ENCODE data around the gene SFN.

DNA sequence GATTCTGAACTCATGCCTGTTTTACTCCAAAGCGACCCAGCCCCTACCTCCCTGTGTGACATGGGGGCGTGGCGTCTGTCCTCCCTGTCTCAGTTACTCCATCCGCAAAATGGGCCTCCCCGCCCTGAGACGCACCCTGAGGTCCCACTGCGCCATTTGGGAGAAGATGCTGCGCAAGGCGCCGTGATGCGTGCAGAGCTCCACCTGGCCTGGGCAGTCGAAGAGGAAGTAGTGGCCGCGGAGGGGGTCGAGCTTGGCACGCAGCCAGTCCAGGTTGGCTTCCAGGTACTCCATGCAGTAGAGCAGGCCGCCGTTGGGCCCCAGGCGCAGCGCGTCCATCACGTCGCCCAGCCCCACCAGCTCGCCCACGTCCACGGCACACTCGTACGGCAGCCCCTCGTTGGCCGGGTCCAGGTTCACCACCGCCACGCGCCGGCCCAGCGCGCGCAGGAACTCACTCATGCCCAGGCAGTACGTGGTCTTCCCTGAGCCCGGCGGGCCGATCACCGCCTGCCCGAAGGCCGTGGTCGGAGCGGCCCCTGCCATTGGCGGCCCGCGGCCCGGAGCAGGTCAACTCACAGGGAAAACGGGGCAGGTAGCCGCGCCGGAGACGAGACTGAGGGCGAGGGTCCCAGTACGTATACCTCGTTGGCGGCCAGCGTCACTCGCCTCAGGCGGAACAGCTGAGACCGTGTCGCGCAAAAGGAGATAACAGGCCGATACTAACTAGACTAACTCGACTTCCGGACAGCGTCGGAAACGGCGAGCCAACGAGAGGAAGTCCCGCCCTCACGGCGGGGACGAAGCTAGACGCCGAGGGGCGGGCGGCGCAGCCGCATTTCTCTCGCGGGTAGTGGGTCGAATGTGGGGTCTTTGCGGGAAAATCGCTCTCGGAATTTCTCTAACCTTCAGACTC, 26.9 kb downstream of the SFN start, which contains the start of gene GPN2:
- TF ChIP-seq, protein P1, sequence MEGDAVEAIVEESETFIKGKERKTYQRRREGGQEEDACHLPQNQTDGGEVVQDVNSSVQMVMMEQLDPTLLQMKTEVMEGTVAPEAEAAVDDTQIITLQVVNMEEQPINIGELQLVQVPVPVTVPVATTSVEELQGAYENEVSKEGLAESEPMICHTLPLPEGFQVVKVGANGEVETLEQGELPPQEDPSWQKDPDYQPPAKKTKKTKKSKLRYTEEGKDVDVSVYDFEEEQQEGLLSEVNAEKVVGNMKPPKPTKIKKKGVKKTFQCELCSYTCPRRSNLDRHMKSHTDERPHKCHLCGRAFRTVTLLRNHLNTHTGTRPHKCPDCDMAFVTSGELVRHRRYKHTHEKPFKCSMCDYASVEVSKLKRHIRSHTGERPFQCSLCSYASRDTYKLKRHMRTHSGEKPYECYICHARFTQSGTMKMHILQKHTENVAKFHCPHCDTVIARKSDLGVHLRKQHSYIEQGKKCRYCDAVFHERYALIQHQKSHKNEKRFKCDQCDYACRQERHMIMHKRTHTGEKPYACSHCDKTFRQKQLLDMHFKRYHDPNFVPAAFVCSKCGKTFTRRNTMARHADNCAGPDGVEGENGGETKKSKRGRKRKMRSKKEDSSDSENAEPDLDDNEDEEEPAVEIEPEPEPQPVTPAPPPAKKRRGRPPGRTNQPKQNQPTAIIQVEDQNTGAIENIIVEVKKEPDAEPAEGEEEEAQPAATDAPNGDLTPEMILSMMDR (IDR thresholded peaks at IDR 0.05 in 2 of 3, conservative IDR thresholded peaks at IDR 0.05 in 1 of 3; ENCODE audit: borderline replicate concordance in 1 of 3, insufficient read depth in 1 of 3, low read depth in 2 of 3, low read length in 2 of 3): no peak
- TF ChIP-seq CBX3 (IDR thresholded peaks at IDR 0.05; ENCODE audit: low read depth) (peak; percentile 10; the same call in 1 of the 2 replicates), SP1 (IDR thresholded peaks at IDR 0.05; ENCODE audit: low read depth) (no peak), SRF (IDR thresholded peaks at IDR 0.05; ENCODE audit: low read depth) (no peak), CEBPB (IDR thresholded peaks at IDR 0.05; ENCODE audit: low read depth) (no peak), EZH2 (IDR thresholded peaks at IDR 0.05) (no peak), POLR2A (IDR thresholded peaks at IDR 0.05; ENCODE audit: borderline replicate concordance, extremely low read depth, insufficient read depth, insufficient read length) (peak; percentile 87), EZH2phosphoT487 (IDR thresholded peaks at IDR 0.05; ENCODE audit: borderline replicate concordance) (no peak), ZFX (IDR thresholded peaks at IDR 0.05) (peak; percentile 95)
- TF ChIP-seq, protein P2, sequence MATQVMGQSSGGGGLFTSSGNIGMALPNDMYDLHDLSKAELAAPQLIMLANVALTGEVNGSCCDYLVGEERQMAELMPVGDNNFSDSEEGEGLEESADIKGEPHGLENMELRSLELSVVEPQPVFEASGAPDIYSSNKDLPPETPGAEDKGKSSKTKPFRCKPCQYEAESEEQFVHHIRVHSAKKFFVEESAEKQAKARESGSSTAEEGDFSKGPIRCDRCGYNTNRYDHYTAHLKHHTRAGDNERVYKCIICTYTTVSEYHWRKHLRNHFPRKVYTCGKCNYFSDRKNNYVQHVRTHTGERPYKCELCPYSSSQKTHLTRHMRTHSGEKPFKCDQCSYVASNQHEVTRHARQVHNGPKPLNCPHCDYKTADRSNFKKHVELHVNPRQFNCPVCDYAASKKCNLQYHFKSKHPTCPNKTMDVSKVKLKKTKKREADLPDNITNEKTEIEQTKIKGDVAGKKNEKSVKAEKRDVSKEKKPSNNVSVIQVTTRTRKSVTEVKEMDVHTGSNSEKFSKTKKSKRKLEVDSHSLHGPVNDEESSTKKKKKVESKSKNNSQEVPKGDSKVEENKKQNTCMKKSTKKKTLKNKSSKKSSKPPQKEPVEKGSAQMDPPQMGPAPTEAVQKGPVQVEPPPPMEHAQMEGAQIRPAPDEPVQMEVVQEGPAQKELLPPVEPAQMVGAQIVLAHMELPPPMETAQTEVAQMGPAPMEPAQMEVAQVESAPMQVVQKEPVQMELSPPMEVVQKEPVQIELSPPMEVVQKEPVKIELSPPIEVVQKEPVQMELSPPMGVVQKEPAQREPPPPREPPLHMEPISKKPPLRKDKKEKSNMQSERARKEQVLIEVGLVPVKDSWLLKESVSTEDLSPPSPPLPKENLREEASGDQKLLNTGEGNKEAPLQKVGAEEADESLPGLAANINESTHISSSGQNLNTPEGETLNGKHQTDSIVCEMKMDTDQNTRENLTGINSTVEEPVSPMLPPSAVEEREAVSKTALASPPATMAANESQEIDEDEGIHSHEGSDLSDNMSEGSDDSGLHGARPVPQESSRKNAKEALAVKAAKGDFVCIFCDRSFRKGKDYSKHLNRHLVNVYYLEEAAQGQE (IDR thresholded peaks at IDR 0.05; ENCODE audit: low read depth): no peak
- TF ChIP-seq, protein P3, sequence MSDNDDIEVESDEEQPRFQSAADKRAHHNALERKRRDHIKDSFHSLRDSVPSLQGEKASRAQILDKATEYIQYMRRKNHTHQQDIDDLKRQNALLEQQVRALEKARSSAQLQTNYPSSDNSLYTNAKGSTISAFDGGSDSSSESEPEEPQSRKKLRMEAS (IDR thresholded peaks at IDR 0.05): peak; percentile 71
